HepG2 (cell line): ENCODE measurements around the gene CNR2. TPM values are rescaled to one million over a fixed set of nuclear protein-coding genes. Genes with fewer than 3 reads are reported as not detected.

Source experiments
- AFF4 ChIP-seq: sonication (generic); formaldehyde crosslinking; IDR thresholded peaks from 2 replicates; pipeline ENCODE4 v1.4.0; 2020; ENCODE audit warnings: missing genetic modification reagents
- ATF7-NPFF ChIP-seq: sonication (generic); formaldehyde crosslinking; IDR thresholded peaks from 2 replicates; pipeline ENCODE4 v1.8.1; 2023; ENCODE audit warnings: mild to moderate bottlenecking, low read depth, missing genetic modification reagents, moderate library complexity
- IKZF5 ChIP-seq: IDR thresholded peaks from 2 replicates; pipeline ENCODE4 v1.6.1; 2018; ENCODE audit warnings: missing genetic modification reagents, mild to moderate bottlenecking, missing compliant biosample characterization
- KAT7 ChIP-seq: IDR thresholded peaks from 2 replicates; pipeline ENCODE4 v1.6.1; 2018; ENCODE audit warnings: borderline replicate concordance, missing compliant biosample characterization
- POLR2AphosphoS5 ChIP-seq: IDR thresholded peaks from 2 replicates; pipeline ENCODE4 v1.6.1; 2012; ENCODE audit warnings: low read depth, low read length
- TBX2 ChIP-seq: sonication (generic); formaldehyde crosslinking; IDR thresholded peaks from 2 replicates; pipeline ENCODE4 v1.5.0; 2020; ENCODE audit warnings: missing genetic modification reagents, mild to moderate bottlenecking, borderline replicate concordance
- THAP7 ChIP-seq: sonication (generic); formaldehyde crosslinking; IDR thresholded peaks from 2 replicates; pipeline ENCODE4 v1.8.1; 2023; ENCODE audit warnings: mild to moderate bottlenecking, missing genetic modification reagents
- ZFP1 ChIP-seq: IDR thresholded peaks from 2 replicates; pipeline ENCODE4 v1.6.1; 2016
- ZFP37 ChIP-seq: sonication (generic); formaldehyde crosslinking; IDR thresholded peaks from 2 replicates; pipeline ENCODE4 v1.4.0; 2020; ENCODE audit warnings: missing genetic modification reagents, borderline replicate concordance
- ZNF275 ChIP-seq: sonication (generic); formaldehyde crosslinking; IDR thresholded peaks from 2 replicates; pipeline ENCODE4 v1.8.0; 2022; ENCODE audit warnings: missing genetic modification reagents, mild to moderate bottlenecking, inconsistent platforms, borderline replicate concordance
- ZNF431 ChIP-seq: sonication (generic); formaldehyde crosslinking; IDR thresholded peaks from 2 replicates; pipeline ENCODE4 v1.9.0; 2022; ENCODE audit warnings: missing genetic modification reagents, low read depth, mild to moderate bottlenecking, borderline replicate concordance
- ZNF549 ChIP-seq: sonication (generic); formaldehyde crosslinking; IDR thresholded peaks from 2 replicates; pipeline ENCODE4 v1.5.0; 2020; ENCODE audit warnings: missing genetic modification reagents
- ZNF562 ChIP-seq: sonication (generic); formaldehyde crosslinking; IDR thresholded peaks from 2 replicates; pipeline ENCODE4 v1.8.0; 2022; ENCODE audit warnings: missing genetic modification reagents, borderline replicate concordance
- ZNF605 ChIP-seq: sonication (generic); formaldehyde crosslinking; IDR thresholded peaks from 2 replicates; pipeline ENCODE4 v1.8.0; 2022; ENCODE audit warnings: mild to moderate bottlenecking, missing genetic modification reagents
- ZNF704 ChIP-seq: sonication (generic); formaldehyde crosslinking; IDR thresholded peaks from 2 replicates; pipeline ENCODE4 v1.8.1; 2023; ENCODE audit warnings: mild to moderate bottlenecking, inconsistent platforms, moderate library complexity, missing genetic modification reagents, borderline replicate concordance
- ZNF709 ChIP-seq: sonication (generic); formaldehyde crosslinking; IDR thresholded peaks from 2 replicates; pipeline ENCODE4 v1.5.0; 2020; ENCODE audit warnings: mild to moderate bottlenecking, missing genetic modification reagents
- ZNF710 ChIP-seq: sonication (generic); formaldehyde crosslinking; IDR thresholded peaks from 2 replicates; pipeline ENCODE4 v1.5.0; 2020; ENCODE audit warnings: mild to moderate bottlenecking, missing genetic modification reagents, borderline replicate concordance
- polyA plus RNA-seq, 8 experiments: library from polyadenylated mRNA; depleted of rRNA in 3 of 8; stranded (reverse) in 7 of 8; unstranded in 1 of 8; fragments of >200 nt; fragmentation: Illumina TruSeq in 4 of 8; extraction: Trizol in 4 of 8; gene quantifications; 2 replicates each; pipeline versions ENCODE4 v1.2.1 to v1.2.3, GENCODE V29; 2011 to 2016; ENCODE audit warnings: low read depth in 4 of 8, missing spikeins in 1 of 8, mixed read lengths in 1 of 8; ENCODE audit not compliant: insufficient read depth in 1 of 8
- total RNA-seq, 5 experiments: library from RNA; depleted of rRNA; stranded (reverse); fragments of >200 nt; fragmentation: Illumina TruSeq; extraction: Trizol; gene quantifications; 2 replicates each; pipeline ENCODE4 v1.2.3, GENCODE V29; 2016; ENCODE audit warnings: low read depth in 1 of 5

Gene CNR2
- total and polyA plus RNA-seq, 2 of the 13 experiments (the other 11 are each of a cell fraction or from before 2014, with no cell fraction given) = not detected

- TF ChIP-seq AFF4 (CRISPR knock-in tag) (peak; percentile 94), POLR2AphosphoS5 (peak; percentile 97), ZNF710 (CRISPR knock-in tag) (peak; percentile 66), ZNF704 (CRISPR knock-in tag) (0 out of 2 replicates have a peak, but pooled peaks have one; percentile 76), KAT7 (CRISPR knock-in tag) (peak; percentile 94), ZNF562 (CRISPR knock-in tag) (no peak), ZNF709 (CRISPR knock-in tag) (no peak; the same call in 1 of the 2 replicates), ZFP1 (CRISPR knock-in tag) (no peak; the same call in 1 of the 2 replicates), ZNF431 (no peak), ZNF549 (CRISPR knock-in tag) (no peak), ZFP37 (CRISPR knock-in tag) (peak; percentile 31; the same call in 1 of the 2 replicates), IKZF5 (CRISPR knock-in tag) (peak; percentile 81), THAP7 (no peak), ATF7-NPFF (peak; percentile 87), ZNF605 (CRISPR knock-in tag) (peak; percentile 73), TBX2 (CRISPR knock-in tag) (peak; percentile 51), ZNF275 (0 out of 2 replicates have a peak, but pooled peaks have one; percentile 33)
Observed at GRCh38 chr1:23959461-23960290, 46.5 kb upstream of the CNR2 start, which contains the start of gene PNRC2 (continued).
